K562 (cell line): ENCODE measurements around the gene PTPN5. TPM values are rescaled to one million over a fixed set of nuclear protein-coding genes. Genes with fewer than 3 reads are reported as not detected.

Source experiments
- ATAC-seq: fragments of 200-7000 bp; cut with Tn5 transposase; 3 replicates; pipeline ENCODE4 v1.9.1; 2020; ENCODE audit warnings: moderate library complexity
- BruUV-seq: library from RNA; stranded (reverse); fragments of 400-500 nt; replicated peaks from 2 replicates; lab custom pipeline; 2021; lab: Mats Ljungman, UMichigan
- CTCF ChIA-PET: fragments of 300-600 bp; formaldehyde crosslinking; extraction: SDS; loops from one replicate; lab custom pipeline; 2021; ENCODE audit warnings: low intra/inter-chr PET ratio; lab: Yijun Ruan, JAX
- POLR2A ChIA-PET: fragments of 300-600, 350-650 bp; sonication (Branson Sonifier 250); formaldehyde crosslinking; extraction: SDS; loops from one replicate; lab custom pipeline; 2021; ENCODE audit warnings: antibody characterized with exemption, inconsistent platforms; lab: Yijun Ruan, JAX
- DNase-seq, 4 experiments: peaks; one replicate each; pipeline versions ENCODE4 v3.0.0 to v3.0.0-alpha.2; 2011 to 2018; ENCODE audit warnings: low spot score in 3 of 4, mixed read lengths in 3 of 4; ENCODE audit errors: extremely low read depth in 1 of 4
- FAIRE-seq: peaks from 2 replicates; lab custom pipeline; 2011; peaks lifted over from hg19 to GRCh38; lab: Jason Lieb, UNC
- H2AFZ ChIP-seq: 2 replicates; pipeline ENCODE4 v1.6.0; 2011; ENCODE audit warnings: low read depth, low read length, control low read depth, inconsistent platforms
- H3K27ac ChIP-seq: fragments of 200-600 bp; 3 replicates; pipeline ENCODE4 v1.8.0; 2011; ENCODE audit warnings: low read depth, mild to moderate bottlenecking, control low read depth, inconsistent platforms, low read length, moderate library complexity, mixed read lengths; ENCODE audit errors: extremely low read depth
- H3K27me3 ChIP-seq, 2 experiments: fragments of 300-600 bp in 1 of 2; 2 replicates in 1 of 2; 3 replicates in 1 of 2; pipeline versions ENCODE4 v1.6.0 to v1.8.0; 2011; ENCODE audit warnings: inconsistent platforms in 2 of 2, low read length in 2 of 2, mild to moderate bottlenecking in 1 of 2, mixed read lengths in 1 of 2, moderate library complexity in 1 of 2; ENCODE audit not compliant: control insufficient read depth in 2 of 2, insufficient read depth in 2 of 2
- H3K36me3 ChIP-seq: fragments of 300-600 bp; 3 replicates; pipeline ENCODE4 v1.8.0; 2011; ENCODE audit warnings: mild to moderate bottlenecking, low read length, inconsistent platforms; ENCODE audit not compliant: control insufficient read depth, insufficient read depth
- H3K4me1 ChIP-seq, 2 experiments: fragments of 200-600 bp in 1 of 2; replicated peaks in 1 of 2; 2 replicates in 1 of 2; 3 replicates in 1 of 2; pipeline versions ENCODE4 v1.5.1 to v1.8.0; 2011; ENCODE audit warnings: inconsistent platforms in 2 of 2, low read length in 2 of 2, mild to moderate bottlenecking in 1 of 2, mixed read lengths in 1 of 2, moderate library complexity in 1 of 2; ENCODE audit not compliant: control insufficient read depth in 2 of 2, insufficient read depth in 2 of 2
- H3K4me2 ChIP-seq: 2 replicates; pipeline ENCODE4 v1.6.1; 2011; ENCODE audit warnings: low read length, control low read depth, inconsistent platforms, mixed read lengths; ENCODE audit not compliant: insufficient read depth
- H3K4me3 ChIP-seq: fragments of 200-600 bp; sonication (generic), shearing (Covaris generic); 2 replicates; pipeline ENCODE4 v1.5.1; 2016; ENCODE audit warnings: control low read depth, inconsistent platforms
- H3K79me2 ChIP-seq: fragments of 200-600 bp; 3 replicates; pipeline ENCODE4 v1.8.0; 2011; ENCODE audit warnings: low read length, inconsistent platforms; ENCODE audit not compliant: control insufficient read depth, insufficient read depth
- H3K9ac ChIP-seq, 2 experiments: 2 replicates each; pipeline versions ENCODE4 v1.6.0 to v1.6.1; 2011; ENCODE audit warnings: low read depth in 2 of 2, low read length in 2 of 2, control low read depth in 1 of 2, inconsistent platforms in 1 of 2, mild to moderate bottlenecking in 1 of 2, mixed read lengths in 1 of 2; ENCODE audit not compliant: insufficient read depth in 1 of 2
- H3K9me1 ChIP-seq: one replicate; pipeline ENCODE4 v1.6.0; 2011; ENCODE audit warnings: inconsistent platforms, mild to moderate bottlenecking, low read length, moderate library complexity; ENCODE audit not compliant: control insufficient read depth, insufficient read depth
- H3K9me3 ChIP-seq: replicated peaks from 2 replicates; pipeline ENCODE4 v1.5.1; 2011; ENCODE audit warnings: low read depth, low read length, inconsistent platforms; ENCODE audit not compliant: control insufficient read depth, insufficient read depth
- H4K20me1 ChIP-seq: replicated peaks from 2 replicates; pipeline ENCODE4 v1.6.1; 2011; ENCODE audit warnings: low read length, inconsistent platforms, mixed read lengths; ENCODE audit not compliant: control insufficient read depth, insufficient read depth
- ARID3B ChIP-seq: fragments of 250-450 bp; sonication (Bioruptor Pico); IDR thresholded peaks from 2 replicates; pipeline ENCODE4 v1.4.0; 2020; ENCODE audit warnings: borderline replicate concordance
- CREBBP ChIP-seq: IDR thresholded peaks from one replicate; pipeline ENCODE4 v1.6.1; 2012; ENCODE audit warnings: low read depth, mild to moderate bottlenecking, control low read depth, inconsistent platforms, low read length
- FOXM1 ChIP-seq, 2 experiments: fragments of 450-650 bp in 1 of 2; sonication (generic) in 1 of 2; formaldehyde crosslinking in 1 of 2; IDR thresholded peaks; 2 replicates each; pipeline versions ENCODE4 v1.6.1 to v1.9.0; 2017 to 2022; ENCODE audit warnings: low read depth in 2 of 2, mild to moderate bottlenecking in 2 of 2, missing genetic modification reagents in 1 of 2, moderate library complexity in 1 of 2
- JUN ChIP-seq, 2 experiments: sonication (generic) in 1 of 2; formaldehyde crosslinking in 1 of 2; IDR thresholded peaks; 2 replicates each; pipeline versions ENCODE4 v1.6.1 to v1.8.0; 2012 to 2022; ENCODE audit warnings: borderline replicate concordance in 2 of 2, mild to moderate bottlenecking in 2 of 2, improper control_type of control experiment in 1 of 2, low read depth in 1 of 2, low read length in 1 of 2, missing genetic modification reagents in 1 of 2
- NR4A1 ChIP-seq, 2 experiments: fragments of 250-450 bp in 1 of 2; fragments of 450-650 bp in 1 of 2; sonication (Bioruptor Pico) in 1 of 2; IDR thresholded peaks; 2 replicates each; pipeline versions ENCODE4 v1.4.0 to v1.6.1; 2016 to 2020; ENCODE audit warnings: mild to moderate bottlenecking in 2 of 2, missing compliant biosample characterization in 1 of 2, missing genetic modification characterization in 1 of 2, moderate library complexity in 1 of 2
- NRF1 ChIP-seq, 2 experiments: fragments of 450-650 bp; IDR thresholded peaks in 1 of 2; conservative IDR thresholded peaks in 1 of 2; 2 replicates each; pipeline ENCODE4 v1.6.1; 2014; ENCODE audit warnings: mild to moderate bottlenecking in 2 of 2
- POLR3A ChIP-seq: IDR thresholded peaks from 2 replicates; pipeline ENCODE4 v1.6.1; 2011; ENCODE audit warnings: borderline replicate concordance, mild to moderate bottlenecking, moderate library complexity; ENCODE audit not compliant: insufficient read length, insufficient read depth; ENCODE audit errors: extremely low read depth
- RAD51 ChIP-seq: fragments of 450-650 bp; IDR thresholded peaks from 2 replicates; pipeline ENCODE4 v1.7.1; 2016; ENCODE audit warnings: low read depth, mild to moderate bottlenecking, borderline replicate concordance
- RFX1 ChIP-seq: fragments of 450-650 bp; IDR thresholded peaks from 2 replicates; pipeline ENCODE4 v1.6.1; 2016; ENCODE audit warnings: mild to moderate bottlenecking, moderate library complexity
- SMAD2 ChIP-seq: fragments of 150-350 bp; IDR thresholded peaks from 2 replicates; pipeline ENCODE4 v1.6.1; 2014; ENCODE audit warnings: low read depth, mild to moderate bottlenecking, low read length
- SMARCC2 ChIP-seq: fragments of 450-650 bp; IDR thresholded peaks from 2 replicates; pipeline ENCODE4 v1.6.1; 2017; ENCODE audit warnings: antibody characterized with exemption, moderate library complexity, mild to moderate bottlenecking, low read depth
- SPI1 ChIP-seq: IDR thresholded peaks from 2 replicates; pipeline ENCODE4 v1.6.1; 2011; ENCODE audit warnings: low read depth, low read length, control low read depth, borderline replicate concordance
- TAF7 ChIP-seq: fragments of 450-650 bp; IDR thresholded peaks from 2 replicates; pipeline ENCODE4 v1.6.1; 2016; ENCODE audit warnings: missing genetic modification characterization, missing compliant biosample characterization
- TAF9B ChIP-seq: fragments of 450-650 bp; IDR thresholded peaks from 2 replicates; pipeline ENCODE4 v1.6.1; 2018; ENCODE audit warnings: mild to moderate bottlenecking; ENCODE audit not compliant: partially characterized antibody
- TCF3 ChIP-seq: sonication (generic); formaldehyde crosslinking; IDR thresholded peaks from 2 replicates; pipeline ENCODE4 v1.4.0; 2020; ENCODE audit warnings: mild to moderate bottlenecking, missing genetic modification reagents
- TFAP4 ChIP-seq: sonication (generic); formaldehyde crosslinking; IDR thresholded peaks from 2 replicates; pipeline ENCODE4 v1.8.0; 2022; ENCODE audit warnings: missing genetic modification reagents, mild to moderate bottlenecking, moderate library complexity, borderline replicate concordance
- THAP7 ChIP-seq: fragments of 250-450 bp; sonication (Bioruptor Pico); IDR thresholded peaks from 2 replicates; pipeline ENCODE4 v1.5.0; 2021
- ZNF253 ChIP-seq: fragments of 250-450 bp; sonication (Bioruptor Pico); conservative IDR thresholded peaks from 2 replicates; pipeline ENCODE4 v1.6.1; 2021; ENCODE audit warnings: mild to moderate bottlenecking
- ZNF444 ChIP-seq: fragments of 250-450 bp; sonication (Bioruptor Pico); IDR thresholded peaks from 2 replicates; pipeline ENCODE4 v1.4.0; 2020; ENCODE audit warnings: mild to moderate bottlenecking, moderate library complexity
- ZNF778 ChIP-seq: fragments of 450-650 bp; formaldehyde crosslinking; IDR thresholded peaks from 2 replicates; pipeline ENCODE4 v1.4.0; 2020; ENCODE audit warnings: mild to moderate bottlenecking, moderate library complexity
- WGBS: fragments of 100-300 bp; shearing (Covaris generic); methylation state at CpG from one replicate; pipeline ENCODE4 v1.1.6; 2016; ENCODE audit warnings: low coverage, mixed read lengths; ENCODE audit not compliant: insufficient coverage; ENCODE audit errors: missing lambda C conversion rate; 5-methylcytosine and 5-hydroxymethylcytosine counted together
- in situ Hi-C: fragments of 300-500 bp; cut with MboI; formaldehyde crosslinking; loops from 4 replicates; pipeline ENCODE4 v1.15.0; 2018; ENCODE audit warnings: inconsistent platforms, mixed read lengths
- intact Hi-C: fragments of 100-400 bp; cut with micrococcal nuclease; formaldehyde crosslinking; loops from 2 replicates; pipeline ENCODE4 v1.14.2; 2022
- polyA plus RNA-seq, 8 experiments: library from polyadenylated mRNA; depleted of rRNA in 4 of 8; stranded (reverse) in 5 of 8; unstranded in 3 of 8; fragments of >200 nt; fragmentation: Nextera tagmentation in 2 of 8; fragmentation: Illumina TruSeq in 1 of 8; extraction: Ambion mirVana in 2 of 8; extraction: Trizol in 1 of 8; gene quantifications; 2 replicates each; pipeline versions ENCODE4 v1.2.1 to v1.2.3, GENCODE V29; 2011 to 2014; ENCODE audit warnings: inconsistent platforms in 1 of 8, missing spikeins in 1 of 8
- total RNA-seq, 7 experiments: library from RNA; depleted of rRNA in 6 of 7; stranded (reverse); fragments of >200 nt in 6 of 7; fragmentation: Illumina TruSeq in 2 of 7; extraction: Trizol in 2 of 7; gene quantifications; 2 replicates each; pipeline versions ENCODE4 v1.2.1 to v1.2.3, GENCODE V29; 2011 to 2021; ENCODE audit warnings: low replicate concordance in 1 of 7

The PTPN5 gene
- total and polyA plus RNA-seq, 9 of the 15 experiments (the other 6 are each of a cell fraction or from before 2014, with no cell fraction given): not detected

- H3K9me3 ChIP-seq: no peaks in the 10 kb centered on the region
- no peak for ATAC-seq
- no TSS peak for BruUV-seq
- intact Hi-C loops: no loop called here
- TF ChIP-seq SPI1 (no peak), ZNF444 (no peak), JUN (IDR thresholded peaks at IDR 0.05; ENCODE audit: borderline replicate concordance, low read depth, low read length) (no peak), JUN (CRISPR knock-in tag; IDR thresholded peaks at IDR 0.05; ENCODE audit: borderline replicate concordance) (no peak), SMARCC2 (no peak), NRF1 (conservative IDR thresholded peaks at IDR 0.05 in 1 of 2, IDR thresholded peaks at IDR 0.05 in 1 of 2) (no peak), TAF7 (no peak), ZNF778 (CRISPR knock-in tag) (no peak), RAD51 (no peak), TFAP4 (CRISPR knock-in tag) (no peak), POLR3A (no peak), FOXM1 (IDR thresholded peaks at IDR 0.05; ENCODE audit: low read depth) (no peak), FOXM1 (CRISPR knock-in tag; IDR thresholded peaks at IDR 0.05; ENCODE audit: low read depth) (no peak), SMAD2 (no peak), ZNF253 (CRISPR knock-in tag) (no peak), TCF3 (CRISPR knock-in tag) (no peak), TAF9B (no peak), CREBBP (no peak), RFX1 (no peak), NR4A1 (CRISPR knock-in tag; IDR thresholded peaks at IDR 0.05) (no peak), NR4A1 (tag; IDR thresholded peaks at IDR 0.05) (no peak), ARID3B (CRISPR knock-in tag) (no peak), THAP7 (CRISPR knock-in tag) (no peak)
- TF ChIP-seq, all 486 proteins: peak for 0
- Histone ChIP-seq H3K9me1 (no peaks in the 10 kb centered on the region), H3K4me2 (no peak overlapping the region), H3K9ac (no peak overlapping the region), H2AFZ (no peak overlapping the region), H3K27me3 (peaks cover 26 to 65% of the 10 kb centered on the region in 2 experiments; a peak in 4 of 5 replicates), H3K4me1 (peaks cover 4 to 7% of the 10 kb centered on the region in 2 experiments; a peak in 4 of 5 replicates), H3K79me2 (no peaks in the 10 kb centered on the region), H3K27ac (no peak overlapping the region), H3K4me3 (no peak overlapping the region), H4K20me1 (no peaks in the 10 kb centered on the region), H3K36me3 (no peaks in the 10 kb centered on the region)
- DNase-seq: no peak
- in situ Hi-C loops: no loop called here
- FAIRE-seq: no peak
- POLR2A ChIA-PET: no interaction called here
- WGBS: 2% methylated on average over 12 of the region's 12 CpGs
- CTCF ChIA-PET: no interaction called here
Observed at GRCh38 chr11:18707811-18708340, 83.7 kb downstream of the PTPN5 start.
